GM10847 (cell line): ENCODE data around the gene RIT2.

ENCODE experiments used
- POLR2A ChIP-seq: IDR thresholded peaks from 2 replicates; pipeline ENCODE4 v1.6.1; 2011; ENCODE audit not compliant: insufficient read length; ENCODE audit errors: extremely low read depth

The RIT2 gene

GRCh38 chr18:43060020-43060419 lies 55.5 kb downstream of the RIT2 start:
- no peak for TF ChIP-seq POLR2A

- TF ChIP-seq POLR2A, result no peak
Observed at GRCh38 chr18:43054815-43055519, 60.5 kb downstream of the RIT2 start.

GRCh38 chr18:43049021-43049420 lies 66.5 kb downstream of the RIT2 start:
- no peak for TF ChIP-seq POLR2A

- no peak for TF ChIP-seq POLR2A
Observed at GRCh38 chr18:43046322-43046721, 69.2 kb downstream of the RIT2 start.

- no peak for TF ChIP-seq POLR2A
Observed at GRCh38 chr18:43043626-43044025, 71.9 kb downstream of the RIT2 start.

- no peak for TF ChIP-seq POLR2A
Observed at GRCh38 chr18:43040281-43040680, 75.2 kb downstream of the RIT2 start.

- TF ChIP-seq POLR2A, result no peak
Observed at GRCh38 chr18:43034683-43035500, 80.6 kb downstream of the RIT2 start.

GRCh38 chr18:43031169-43031568 lies 84.3 kb downstream of the RIT2 start:
- no peak for TF ChIP-seq POLR2A

- TF ChIP-seq POLR2A, result no peak
Observed at GRCh38 chr18:43029414-43029813, 86.1 kb downstream of the RIT2 start.

- no peak for TF ChIP-seq POLR2A
Observed at GRCh38 chr18:43022874-43023273, 92.6 kb downstream of the RIT2 start.

GRCh38 chr18:43017622-43018021 lies 97.9 kb downstream of the RIT2 start:
- TF ChIP-seq POLR2A, result no peak

GRCh38 chr18:43013486-43013885 lies 102.0 kb downstream of the RIT2 start:
- no peak for TF ChIP-seq POLR2A

GRCh38 chr18:43012951-43013350 lies 102.5 kb downstream of the RIT2 start:
- no peak for TF ChIP-seq POLR2A

GRCh38 chr18:43010611-43011010 lies 104.9 kb downstream of the RIT2 start:
- no peak for TF ChIP-seq POLR2A

GRCh38 chr18:43009674-43010073 lies 105.8 kb downstream of the RIT2 start:
- TF ChIP-seq POLR2A, result no peak

GRCh38 chr18:43007365-43007764 lies 108.1 kb downstream of the RIT2 start:
- no peak for TF ChIP-seq POLR2A
